GM21515 (cell line): Measurements from ENCODE around the gene IKBKG.
"Not testable (repeated sequence)": the region's sequence is repeated elsewhere in the genome, so short reads cannot be mapped to it uniquely, and the experiment has no call there.

ENCODE experiments used
- ATAC-seq: cut with Tn5 transposase; IDR thresholded peaks from one replicate; pipeline ENCODE4 v1.9.1; 2021; ENCODE audit not compliant: unreplicated experiment

IKBKG gene

GRCh38 chrX:154558060-154558690, 10.8 kb downstream of the IKBKG start:
- not testable (repeated sequence) for ATAC-seq

GRCh38 chrX:154558896-154559295, 11.5 kb downstream of the IKBKG start:
- ATAC-seq: not testable (repeated sequence)

- ATAC-seq: not testable (repeated sequence)
These were observed 12.9 kb downstream of the IKBKG start for GRCh38 chrX:154560326-154560725.

- not testable (repeated sequence) for ATAC-seq
These were observed 14.9 kb downstream of the IKBKG start for GRCh38 chrX:154562295-154562694.

GRCh38 chrX:154570361-154570760, 22.9 kb downstream of the IKBKG start:
- not testable (repeated sequence) for ATAC-seq

GRCh38 chrX:154573061-154573460, 25.6 kb downstream of the IKBKG start:
- ATAC-seq: not testable (repeated sequence)

- ATAC-seq: not testable (repeated sequence)
These were observed 27.7 kb downstream of the IKBKG start for GRCh38 chrX:154575076-154575475.

- ATAC-seq: not testable (repeated sequence)
These were observed 35.6 kb downstream of the IKBKG start for GRCh38 chrX:154582994-154583393.

- ATAC-seq: not testable (repeated sequence)
These were observed 37.3 kb downstream of the IKBKG start, which contains the start of gene CTAG1A for GRCh38 chrX:154584585-154585183. CTAG1A (plus strand) TSS chrX:154585133; CDS start chrX:154585207, 74 bp downstream.

GRCh38 chrX:154590415-154590814, 43.0 kb downstream of the IKBKG start:
- ATAC-seq: not testable (repeated sequence)

GRCh38 chrX:154592505-154592904, 45.1 kb downstream of the IKBKG start:
- ATAC-seq: no peak

- no peak for ATAC-seq
These were observed 45.8 kb downstream of the IKBKG start for GRCh38 chrX:154593201-154593600.

- ATAC-seq: no peak
These were observed 47.1 kb downstream of the IKBKG start for GRCh38 chrX:154594491-154594890.

GRCh38 chrX:154595559-154596249, 48.3 kb downstream of the IKBKG start:
- ATAC-seq: no peak

- ATAC-seq: no peak
These were observed 49.0 kb downstream of the IKBKG start for GRCh38 chrX:154596290-154596929.

GRCh38 chrX:154597221-154597620, 49.8 kb downstream of the IKBKG start:
- ATAC-seq: no peak

GRCh38 chrX:154598656-154599055, 51.2 kb downstream of the IKBKG start:
- ATAC-seq: no peak

GRCh38 chrX:154599531-154599930, 52.1 kb downstream of the IKBKG start:
- no peak for ATAC-seq

GRCh38 chrX:154600759-154601374, 53.4 kb downstream of the IKBKG start:
- no peak for ATAC-seq

GRCh38 chrX:154602226-154602625, 54.8 kb downstream of the IKBKG start:
- ATAC-seq: no peak
